K562 (cell line): Measurements from ENCODE around the gene LIPT1. TPM values are rescaled to one million over a fixed set of nuclear protein-coding genes. Genes with fewer than 3 reads are reported as not detected.

Experiments used
- CBX1 ChIP-seq: sonication (generic); IDR thresholded peaks from 2 replicates; pipeline ENCODE4 v1.6.1; 2016; ENCODE audit warnings: antibody characterized with exemption, low read depth, mild to moderate bottlenecking
- CCAR2 ChIP-seq: fragments of 200-400 bp; formaldehyde crosslinking; IDR thresholded peaks from 2 replicates; pipeline ENCODE4 v1.6.1; 2017; ENCODE audit warnings: mild to moderate bottlenecking, low read depth, low read length
- DPF2 ChIP-seq: fragments of 450-650 bp; IDR thresholded peaks from 2 replicates; pipeline ENCODE4 v1.6.1; 2016
- ETS1 ChIP-seq: conservative IDR thresholded peaks from 2 replicates; pipeline ENCODE4 v1.6.1; 2011; ENCODE audit warnings: low read depth, mild to moderate bottlenecking, low read length; ENCODE audit not compliant: control insufficient read depth
- FOXP1 ChIP-seq: sonication (generic); formaldehyde crosslinking; IDR thresholded peaks from 2 replicates; pipeline ENCODE4 v1.8.0; 2022; ENCODE audit warnings: mild to moderate bottlenecking, missing genetic modification reagents
- GABPB1 ChIP-seq: sonication (generic); formaldehyde crosslinking; IDR thresholded peaks from 2 replicates; pipeline ENCODE4 v1.8.0; 2022; ENCODE audit warnings: mild to moderate bottlenecking, missing genetic modification reagents
- MAFG ChIP-seq: fragments of 450-650 bp; conservative IDR thresholded peaks from 2 replicates; pipeline ENCODE4 v1.6.1; 2016; ENCODE audit warnings: missing genetic modification characterization, missing compliant biosample characterization
- NBN ChIP-seq: fragments of 450-650 bp; IDR thresholded peaks from 2 replicates; pipeline ENCODE4 v1.6.1; 2016; ENCODE audit warnings: low read depth, mild to moderate bottlenecking
- NFE2L1 ChIP-seq: fragments of 450-650 bp; IDR thresholded peaks from 2 replicates; pipeline ENCODE4 v1.6.1; 2016; ENCODE audit warnings: missing genetic modification characterization, low read depth, mild to moderate bottlenecking, missing compliant biosample characterization, moderate library complexity, borderline replicate concordance
- PHB2 ChIP-seq: fragments of 450-650 bp; IDR thresholded peaks from 2 replicates; pipeline ENCODE4 v1.6.1; 2017; ENCODE audit warnings: low read depth
- POU5F1 ChIP-seq: fragments of 150-350 bp; IDR thresholded peaks from 2 replicates; pipeline ENCODE4 v1.6.1; 2014; ENCODE audit warnings: borderline replicate concordance, low read length, low read depth, mild to moderate bottlenecking; ENCODE audit not compliant: partially characterized antibody
- SREBF1 ChIP-seq: fragments of 150-350 bp; IDR thresholded peaks from 2 replicates; pipeline ENCODE4 v1.6.1; 2014; ENCODE audit warnings: antibody characterized with exemption, low read depth, low read length, borderline replicate concordance
- TRIM28 ChIP-seq: fragments of 450-650 bp; IDR thresholded peaks from 2 replicates; pipeline ENCODE4 v1.6.1; 2017
- U2AF1 ChIP-seq: fragments of 200-400 bp; formaldehyde crosslinking; optimal IDR thresholded peaks from 2 replicates; pipeline ENCODE3; 2017; ENCODE audit warnings: mild to moderate bottlenecking, low read depth, low read length, moderate library complexity
- XRCC3 ChIP-seq: fragments of 450-650 bp; IDR thresholded peaks from 2 replicates; pipeline ENCODE4 v1.6.1; 2017; ENCODE audit warnings: mild to moderate bottlenecking, moderate library complexity
- ZFP1 ChIP-seq: fragments of 450-650 bp; formaldehyde crosslinking; IDR thresholded peaks from 2 replicates; pipeline ENCODE4 v1.4.0; 2020; ENCODE audit warnings: mild to moderate bottlenecking, mixed read lengths
- ZNF316 ChIP-seq: fragments of 450-650 bp; IDR thresholded peaks from 2 replicates; pipeline ENCODE4 v1.6.1; 2016
- ZNF324 ChIP-seq: fragments of 250-450 bp; sonication (Bioruptor Pico); IDR thresholded peaks from 2 replicates; pipeline ENCODE4 v1.4.0; 2020; ENCODE audit warnings: mild to moderate bottlenecking
- ZNF444 ChIP-seq: fragments of 250-450 bp; sonication (Bioruptor Pico); IDR thresholded peaks from 2 replicates; pipeline ENCODE4 v1.4.0; 2020; ENCODE audit warnings: mild to moderate bottlenecking, moderate library complexity
- polyA plus RNA-seq, 8 experiments: library from polyadenylated mRNA; depleted of rRNA in 4 of 8; stranded (reverse) in 5 of 8; unstranded in 3 of 8; fragments of >200 nt; fragmentation: Nextera tagmentation in 2 of 8; fragmentation: Illumina TruSeq in 1 of 8; extraction: Ambion mirVana in 2 of 8; extraction: Trizol in 1 of 8; gene quantifications; 2 replicates each; pipeline versions ENCODE4 v1.2.1 to v1.2.3, GENCODE V29; 2011 to 2014; ENCODE audit warnings: inconsistent platforms in 1 of 8, missing spikeins in 1 of 8
- total RNA-seq, 7 experiments: library from RNA; depleted of rRNA in 6 of 7; stranded (reverse); fragments of >200 nt in 6 of 7; fragmentation: Illumina TruSeq in 2 of 7; extraction: Trizol in 2 of 7; gene quantifications; 2 replicates each; pipeline versions ENCODE4 v1.2.1 to v1.2.3, GENCODE V29; 2011 to 2021; ENCODE audit warnings: low replicate concordance in 1 of 7
- TF ChIP-seq, protein P1 (sequence below): IDR thresholded peaks from 2 replicates; pipeline ENCODE4 v1.6.1; 2012; ENCODE audit warnings: low read depth, low read length, improper control_type of control experiment, borderline replicate concordance
- TF ChIP-seq, protein P2 (sequence below): fragments of 450-650 bp; IDR thresholded peaks from 2 replicates; pipeline ENCODE4 v1.6.1; 2016; ENCODE audit warnings: low read depth

LIPT1 gene
- total and polyA plus RNA-seq, 9 of the 15 experiments (the other 6 are each of a cell fraction or from before 2014, with no cell fraction given), result 6.4 to 18.3 (median 11.6) TPM

DNA sequence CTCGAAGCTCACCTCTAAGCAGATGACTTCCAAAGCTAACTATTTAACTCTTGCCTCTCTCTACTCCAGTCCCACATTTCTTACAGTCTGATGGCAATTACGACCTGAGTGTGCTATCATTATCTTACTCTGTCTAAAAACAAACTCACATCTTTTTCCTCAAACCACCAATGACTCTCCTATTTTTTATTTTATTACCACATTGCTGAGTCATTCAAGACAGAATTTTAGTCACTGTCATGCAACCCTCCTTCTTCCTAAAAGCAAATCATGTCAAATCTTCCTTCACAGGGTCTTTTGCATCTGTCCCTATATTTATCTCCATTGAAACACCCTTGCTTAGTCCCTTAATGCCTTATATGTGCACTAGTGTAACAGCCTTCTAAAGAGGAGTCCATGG, 47.9 kb upstream of the LIPT1 start (continued):
- TF ChIP-seq POU5F1 (no peak), PHB2 (no peak), MAFG (tag) (peak; percentile 96), ZNF316 (peak; percentile 96), ETS1 (no peak), GABPB1 (CRISPR knock-in tag) (no peak), ZNF444 (CRISPR knock-in tag) (no peak), NBN (no peak), NFE2L1 (peak; percentile 87), FOXP1 (CRISPR knock-in tag) (no peak), ZFP1 (CRISPR knock-in tag) (no peak), SREBF1 (no peak), DPF2 (0 out of 2 replicates have a peak, but pooled peaks have one; percentile 19), XRCC3 (no peak), CCAR2 (no peak), ZNF324 (CRISPR knock-in tag) (no peak), U2AF1 (no peak), CBX1 (no peak), TRIM28 (no peak)
- TF ChIP-seq, protein P1, sequence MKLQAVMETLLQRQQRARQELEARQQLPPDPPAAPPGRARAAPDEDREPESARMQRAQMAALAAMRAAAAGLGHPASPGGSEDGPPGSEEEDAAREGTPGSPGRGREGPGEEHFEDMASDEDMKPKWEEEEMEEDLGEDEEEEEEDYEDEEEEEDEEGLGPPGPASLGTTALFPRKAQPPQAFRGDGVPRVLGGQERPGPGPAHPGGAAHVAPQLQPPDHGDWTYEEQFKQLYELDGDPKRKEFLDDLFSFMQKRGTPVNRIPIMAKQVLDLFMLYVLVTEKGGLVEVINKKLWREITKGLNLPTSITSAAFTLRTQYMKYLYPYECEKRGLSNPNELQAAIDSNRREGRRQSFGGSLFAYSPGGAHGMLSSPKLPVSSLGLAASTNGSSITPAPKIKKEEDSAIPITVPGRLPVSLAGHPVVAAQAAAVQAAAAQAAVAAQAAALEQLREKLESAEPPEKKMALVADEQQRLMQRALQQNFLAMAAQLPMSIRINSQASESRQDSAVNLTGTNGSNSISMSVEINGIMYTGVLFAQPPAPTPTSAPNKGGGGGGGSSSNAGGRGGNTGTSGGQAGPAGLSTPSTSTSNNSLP, result no peak
- TF ChIP-seq, protein P2, sequence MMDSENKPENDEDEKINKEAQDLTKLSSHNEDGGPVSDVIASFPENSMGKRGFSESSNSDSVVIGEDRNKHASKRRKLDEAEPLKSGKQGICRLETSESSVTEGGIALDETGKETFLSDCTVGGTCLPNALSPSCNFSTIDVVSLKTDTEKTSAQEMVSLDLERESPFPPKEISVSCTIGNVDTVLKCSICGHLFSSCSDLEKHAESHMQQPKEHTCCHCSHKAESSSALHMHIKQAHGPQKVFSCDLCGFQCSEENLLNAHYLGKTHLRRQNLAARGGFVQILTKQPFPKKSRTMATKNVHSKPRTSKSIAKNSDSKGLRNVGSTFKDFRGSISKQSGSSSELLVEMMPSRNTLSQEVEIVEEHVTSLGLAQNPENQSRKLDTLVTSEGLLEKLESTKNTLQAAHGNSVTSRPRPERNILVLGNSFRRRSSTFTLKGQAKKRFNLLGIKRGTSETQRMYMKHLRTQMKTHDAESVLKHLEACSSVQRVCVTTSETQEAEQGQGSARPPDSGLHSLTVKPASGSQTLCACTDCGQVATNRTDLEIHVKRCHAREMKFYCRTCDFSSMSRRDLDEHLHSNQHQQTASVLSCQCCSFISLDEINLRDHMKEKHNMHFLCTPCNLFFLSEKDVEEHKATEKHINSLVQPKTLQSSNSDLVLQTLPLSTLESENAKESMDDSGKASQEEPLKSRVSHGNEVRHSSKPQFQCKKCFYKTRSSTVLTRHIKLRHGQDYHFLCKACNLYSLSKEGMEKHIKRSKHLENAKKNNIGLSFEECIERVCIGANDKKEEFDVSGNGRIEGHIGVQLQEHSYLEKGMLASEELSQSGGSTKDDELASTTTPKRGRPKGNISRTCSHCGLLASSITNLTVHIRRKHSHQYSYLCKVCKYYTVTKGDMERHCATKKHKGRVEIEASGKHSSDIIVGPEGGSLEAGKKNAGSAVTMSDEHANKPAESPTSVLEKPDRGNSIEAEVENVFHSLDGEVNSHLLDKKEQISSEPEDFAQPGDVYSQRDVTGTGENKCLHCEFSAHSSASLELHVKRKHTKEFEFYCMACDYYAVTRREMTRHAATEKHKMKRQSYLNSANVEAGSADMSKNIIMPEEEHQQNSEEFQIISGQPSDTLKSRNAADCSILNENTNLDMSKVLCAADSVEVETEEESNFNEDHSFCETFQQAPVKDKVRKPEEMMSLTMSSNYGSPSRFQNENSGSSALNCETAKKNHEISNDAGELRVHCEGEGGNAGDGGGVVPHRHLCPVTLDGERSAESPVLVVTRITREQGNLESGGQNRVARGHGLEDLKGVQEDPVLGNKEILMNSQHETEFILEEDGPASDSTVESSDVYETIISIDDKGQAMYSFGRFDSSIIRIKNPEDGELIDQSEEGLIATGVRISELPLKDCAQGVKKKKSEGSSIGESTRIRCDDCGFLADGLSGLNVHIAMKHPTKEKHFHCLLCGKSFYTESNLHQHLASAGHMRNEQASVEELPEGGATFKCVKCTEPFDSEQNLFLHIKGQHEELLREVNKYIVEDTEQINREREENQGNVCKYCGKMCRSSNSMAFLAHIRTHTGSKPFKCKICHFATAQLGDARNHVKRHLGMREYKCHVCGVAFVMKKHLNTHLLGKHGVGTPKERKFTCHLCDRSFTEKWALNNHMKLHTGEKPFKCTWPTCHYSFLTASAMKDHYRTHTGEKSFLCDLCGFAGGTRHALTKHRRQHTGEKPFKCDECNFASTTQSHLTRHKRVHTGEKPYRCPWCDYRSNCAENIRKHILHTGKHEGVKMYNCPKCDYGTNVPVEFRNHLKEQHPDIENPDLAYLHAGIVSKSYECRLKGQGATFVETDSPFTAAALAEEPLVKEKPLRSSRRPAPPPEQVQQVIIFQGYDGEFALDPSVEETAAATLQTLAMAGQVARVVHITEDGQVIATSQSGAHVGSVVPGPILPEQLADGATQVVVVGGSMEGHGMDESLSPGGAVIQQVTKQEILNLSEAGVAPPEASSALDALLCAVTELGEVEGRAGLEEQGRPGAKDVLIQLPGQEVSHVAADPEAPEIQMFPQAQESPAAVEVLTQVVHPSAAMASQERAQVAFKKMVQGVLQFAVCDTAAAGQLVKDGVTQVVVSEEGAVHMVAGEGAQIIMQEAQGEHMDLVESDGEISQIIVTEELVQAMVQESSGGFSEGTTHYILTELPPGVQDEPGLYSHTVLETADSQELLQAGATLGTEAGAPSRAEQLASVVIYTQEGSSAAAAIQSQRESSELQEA, result no peak
